ENCODE results near the gene AHR.

- no peak for TF ChIP-seq CTCF (IDR thresholded peaks at IDR 0.05)
- no peak for TF ChIP-seq ZFX (IDR thresholded peaks at IDR 0.05; ENCODE audit: borderline replicate concordance)
These were observed 61.2 kb downstream of the AHR start for GRCh38 chr7:17359610-17360009.

Data from 22Rv1 (cell line).